Activated CD4-positive, alpha-beta T cell treated with anti-CD3 and anti-CD28 coated beads, Interleukin-10, Interleukin-2, amounts not matched to agents 100 ng/mL and 50 ng/mL, durations not matched to agents 16 hours and 8 hours (primary cell): ENCODE data around the gene AGBL5.
"Not testable (repeated sequence)": the region's sequence is repeated elsewhere in the genome, so short reads cannot be mapped to it uniquely, and the experiment has no call there.

ENCODE experiments used
- DNase-seq: peaks from one replicate; pipeline ENCODE4 v3.0.0-alpha.2; 2020

AGBL5 gene

GRCh38 chr2:27054721-27055120 lies 3.3 kb downstream of the AGBL5 start:
- DNase-seq = no peak

GRCh38 chr2:27057184-27057583 lies 5.7 kb downstream of the AGBL5 start:
- DNase-seq = no peak

GRCh38 chr2:27058210-27058609 lies 6.7 kb downstream of the AGBL5 start:
- no peak for DNase-seq

GRCh38 chr2:27059141-27059820 lies 7.8 kb downstream of the AGBL5 start:
- no peak for DNase-seq

GRCh38 chr2:27060323-27060722 lies 8.9 kb downstream of the AGBL5 start:
- DNase-seq = no peak

- DNase-seq = no peak
Observed at GRCh38 chr2:27065128-27065527, 13.7 kb downstream of the AGBL5 start.

- DNase-seq = no peak
Observed at GRCh38 chr2:27067385-27067784, 15.9 kb downstream of the AGBL5 start.

GRCh38 chr2:27069436-27069835 lies 18.0 kb downstream of the AGBL5 start:
- no peak for DNase-seq

GRCh38 chr2:27069961-27070618 lies 18.6 kb downstream of the AGBL5 start:
- no peak for DNase-seq

GRCh38 chr2:27070653-27071276 lies 19.3 kb downstream of the AGBL5 start:
- DNase-seq = no peak

- DNase-seq = peak; percentile 95
Observed at GRCh38 chr2:27071277-27071989, 20.0 kb downstream of the AGBL5 start, which contains the start of gene OST4. TSS of gene OST4 (minus strand) at chr2:27071654.

GRCh38 chr2:27071990-27072830 lies 20.7 kb downstream of the AGBL5 start:
- peak; percentile 38 for DNase-seq

- no peak for DNase-seq
Observed at GRCh38 chr2:27072920-27073319, 21.5 kb downstream of the AGBL5 start.

GRCh38 chr2:27073782-27074181 lies 22.3 kb downstream of the AGBL5 start:
- no peak for DNase-seq

- DNase-seq = peak; percentile 47
Observed at GRCh38 chr2:27074738-27075565, 23.5 kb downstream of the AGBL5 start.

GRCh38 chr2:27075566-27075871 lies 24.1 kb downstream of the AGBL5 start:
- DNase-seq = not testable (repeated sequence)

- DNase-seq = no peak
Observed at GRCh38 chr2:27076323-27076722, 24.9 kb downstream of the AGBL5 start.

GRCh38 chr2:27077231-27077630 lies 25.8 kb downstream of the AGBL5 start:
- no peak for DNase-seq

- DNase-seq = no peak
Observed at GRCh38 chr2:27078267-27079194, 27.1 kb downstream of the AGBL5 start, which contains the start of gene EMILIN1. TSS of gene EMILIN1 (plus strand) at chr2:27078615. CDS start at chr2:27079066, 451 bp downstream.
